BLaER1 treated with 17β-estradiol and CSF1 and Interleukin-3, amounts not matched to agents 10 nM and 100 nM (cell line): ENCODE data around the gene NLGN2.

Experiments
- H3K27ac ChIP-seq, 11 experiments: shearing (Covaris generic); formaldehyde crosslinking; 2 replicates each; pipeline ENCODE4 v1.8.1; 2022
- H3K27me3 ChIP-seq, 11 experiments: shearing (Covaris generic); formaldehyde crosslinking; 2 replicates each; pipeline ENCODE4 v1.8.1; 2022
- H3K36me3 ChIP-seq, 11 experiments: shearing (Covaris generic); formaldehyde crosslinking; 2 replicates each; pipeline ENCODE4 v1.8.1; 2022
- H3K4me1 ChIP-seq, 10 experiments: shearing (Covaris generic); formaldehyde crosslinking; 2 replicates each; pipeline ENCODE4 v1.8.1; 2022
- H3K4me2 ChIP-seq, 11 experiments: shearing (Covaris generic); formaldehyde crosslinking; 2 replicates each; pipeline ENCODE4 v1.8.1; 2022
- H3K4me3 ChIP-seq, 10 experiments: shearing (Covaris generic); formaldehyde crosslinking; 2 replicates each; pipeline ENCODE4 v1.8.1; 2022
- H3K9ac ChIP-seq, 11 experiments: shearing (Covaris generic); formaldehyde crosslinking; 2 replicates each; pipeline ENCODE4 v1.8.1; 2022
- H3K9me3 ChIP-seq, 11 experiments: shearing (Covaris generic); formaldehyde crosslinking; replicated peaks in 1 of 11; 2 replicates each; pipeline ENCODE4 v1.8.1; 2022
- H4K20me1 ChIP-seq, 11 experiments: shearing (Covaris generic); formaldehyde crosslinking; 2 replicates each; pipeline ENCODE4 v1.8.1; 2022
- Cebpa-rat ChIP-seq, 11 experiments: shearing (Covaris generic); IDR thresholded peaks; 2 replicates each; pipeline ENCODE4 v1.8.1; 2022

Gene NLGN2

GRCh38 chr17:7407082-7407481, 563 bp upstream of the NLGN2 start:
- Histone ChIP-seq H3K9me3 (no peaks in the 10 kb centered on the region), H3K4me2 (0 out of 22 replicates have a peak overlapping the region, but pooled peaks of 3 of the 11 experiments have one; percentile 4 to 11 (median 7)), H3K4me1 (peaks cover 19 to 38% (median 31%) of the 10 kb centered on the region in 10 experiments), H3K9ac (no peak overlapping the region), H3K27ac (no peak overlapping the region), H3K36me3 (peaks cover 0 to 30% (median 18%) of the 10 kb centered on the region in 11 experiments; a peak in 14 of 22 replicates), H4K20me1 (peaks cover 0 to 12% (median 0%) of the 10 kb centered on the region in 11 experiments; a peak in 2 of 22 replicates), H3K27me3 (no peaks in the 10 kb centered on the region), H3K4me3 (no peak overlapping the region)
- no peak for TF ChIP-seq Cebpa-rat (IDR thresholded peaks at IDR 0.05)

- H3K27ac ChIP-seq = no peak overlapping the region
- no peak for TF ChIP-seq Cebpa-rat (IDR thresholded peaks at IDR 0.05)
These were observed 645 bp downstream of the NLGN2 start for GRCh38 chr17:7408252-7408727.

GRCh38 chr17:7408863-7409262, 1.2 kb downstream of the NLGN2 start:
- H3K4me1 ChIP-seq = peaks cover 17 to 40% (median 35%) of the 10 kb centered on the region in 10 experiments
- H3K27ac ChIP-seq = no peak overlapping the region
- H4K20me1 ChIP-seq = peaks cover 0 to 6% (median 0%) of the 10 kb centered on the region in 11 experiments; a peak in 2 of 22 replicates
- no peaks in the 10 kb centered on the region for H3K27me3 ChIP-seq
- H3K9me3 ChIP-seq = no peaks in the 10 kb centered on the region
- H3K4me3 ChIP-seq = no peak overlapping the region
- TF ChIP-seq Cebpa-rat (IDR thresholded peaks at IDR 0.05) = no peak
- H3K4me2 ChIP-seq = no peak overlapping the region
- peaks cover 0 to 30% (median 18%) of the 10 kb centered on the region in 11 experiments; a peak in 14 of 22 replicates for H3K36me3 ChIP-seq
- H3K9ac ChIP-seq = no peak overlapping the region

More at GRCh38 chr17:7408252-7408727, 645 bp downstream of the NLGN2 start:
- Histone ChIP-seq H4K20me1 (peaks cover 0 to 6% (median 0%) of the 10 kb centered on the region in 11 experiments; a peak in 2 of 22 replicates), H3K9me3 (no peaks in the 10 kb centered on the region), H3K4me3 (no peak overlapping the region), H3K9ac (no peak overlapping the region), H3K27me3 (no peaks in the 10 kb centered on the region), H3K36me3 (peaks cover 0 to 30% (median 18%) of the 10 kb centered on the region in 11 experiments; a peak in 14 of 22 replicates), H3K4me1 (peaks cover 11 to 34% (median 29%) of the 10 kb centered on the region in 10 experiments), H3K4me2 (no peak overlapping the region)

GRCh38 chr17:7409716-7410115, 2.1 kb downstream of the NLGN2 start:
- no peaks in the 10 kb centered on the region for H3K27me3 ChIP-seq
- H3K4me3 ChIP-seq = no peak overlapping the region
- no peak overlapping the region for H3K9ac ChIP-seq
- H3K4me2 ChIP-seq = no peak overlapping the region
- H3K9me3 ChIP-seq = no peaks in the 10 kb centered on the region
- H3K36me3 ChIP-seq = peaks cover under 1 to 34% (median 19%) of the 10 kb centered on the region in 11 experiments; a peak in 15 of 22 replicates
- TF ChIP-seq Cebpa-rat (IDR thresholded peaks at IDR 0.05) = no peak
- peaks cover 0 to 6% (median 0%) of the 10 kb centered on the region in 11 experiments; a peak in 2 of 22 replicates for H4K20me1 ChIP-seq
- H3K27ac ChIP-seq = no peak overlapping the region
- peaks cover 17 to 42% (median 37%) of the 10 kb centered on the region in 10 experiments for H3K4me1 ChIP-seq

- Histone ChIP-seq H3K36me3 (peaks cover 4 to 45% (median 29%) of the 10 kb centered on the region in 11 experiments; a peak in 18 of 22 replicates), H3K9ac (no peak overlapping the region), H3K4me1 (peaks cover 11 to 33% (median 28%) of the 10 kb centered on the region in 10 experiments; a peak in 19 of 20 replicates), H3K27me3 (no peaks in the 10 kb centered on the region), H3K9me3 (no peaks in the 10 kb centered on the region), H4K20me1 (peaks cover 0 to 6% (median 0%) of the 10 kb centered on the region in 11 experiments; a peak in 3 of 22 replicates), H3K4me3 (no peak overlapping the region), H3K27ac (no peak overlapping the region), H3K4me2 (no peak overlapping the region)
- TF ChIP-seq Cebpa-rat (IDR thresholded peaks at IDR 0.05) = no peak
These were observed 3.2 kb downstream of the NLGN2 start for GRCh38 chr17:7410634-7411426.

GRCh38 chr17:7411427-7411750, 3.7 kb downstream of the NLGN2 start:
- H3K4me3 ChIP-seq = no peak overlapping the region
- TF ChIP-seq Cebpa-rat (IDR thresholded peaks at IDR 0.05) = no peak
- peaks cover 10 to 27% (median 23%) of the 10 kb centered on the region in 10 experiments; a peak in 18 of 20 replicates for H3K4me1 ChIP-seq
- no peaks in the 10 kb centered on the region for H3K27me3 ChIP-seq
- no peak overlapping the region for H3K4me2 ChIP-seq
- no peak overlapping the region for H3K27ac ChIP-seq
- H4K20me1 ChIP-seq = peaks cover 0 to 6% (median 0%) of the 10 kb centered on the region in 11 experiments; a peak in 3 of 22 replicates
- no peak overlapping the region for H3K9ac ChIP-seq
- peaks cover 4 to 46% (median 30%) of the 10 kb centered on the region in 11 experiments; a peak in 18 of 22 replicates for H3K36me3 ChIP-seq
- no peaks in the 10 kb centered on the region for H3K9me3 ChIP-seq

GRCh38 chr17:7413346-7413985, 5.8 kb downstream of the NLGN2 start:
- H3K4me2 ChIP-seq = peak overlapping the region; percentile 27 to 83 (median 70); a peak in 19 of 22 replicates

GRCh38 chr17:7414837-7415236, 7.2 kb downstream of the NLGN2 start:
- H3K9ac ChIP-seq = no peak overlapping the region
- H3K4me1 ChIP-seq = peaks cover 10 to 20% (median 16%) of the 10 kb centered on the region in 10 experiments; a peak in 18 of 20 replicates
- H3K9me3 ChIP-seq = no peaks in the 10 kb centered on the region
- TF ChIP-seq Cebpa-rat (IDR thresholded peaks at IDR 0.05) = no peak
- peaks cover 0 to 11% (median 0%) of the 10 kb centered on the region in 11 experiments; a peak in 2 of 22 replicates for H4K20me1 ChIP-seq
- peaks cover 4 to 41% (median 25%) of the 10 kb centered on the region in 11 experiments; a peak in 20 of 22 replicates for H3K36me3 ChIP-seq
- no peak overlapping the region for H3K4me3 ChIP-seq
- H3K27me3 ChIP-seq = no peaks in the 10 kb centered on the region
- H3K27ac ChIP-seq = no peak overlapping the region
- H3K4me2 ChIP-seq = no peak overlapping the region

More at GRCh38 chr17:7413346-7413985, 5.8 kb downstream of the NLGN2 start:
- no peaks in the 10 kb centered on the region for H3K27me3 ChIP-seq
- no peak for TF ChIP-seq Cebpa-rat (IDR thresholded peaks at IDR 0.05)
- H3K9me3 ChIP-seq = no peaks in the 10 kb centered on the region
- H3K9ac ChIP-seq = peak overlapping the region in 7 of 11 experiments; percentile 22 to 64 (median 52); a peak in 13 of 22 replicates
- H4K20me1 ChIP-seq = peaks cover 0 to 11% (median 0%) of the 10 kb centered on the region in 11 experiments; a peak in 2 of 22 replicates
- peaks cover 4 to 53% (median 39%) of the 10 kb centered on the region in 11 experiments; a peak in 20 of 22 replicates for H3K36me3 ChIP-seq
- H3K27ac ChIP-seq = peak overlapping the region in 8 of 11 experiments; percentile 13 to 60 (median 48); a peak in 12 of 22 replicates
- no peak overlapping the region for H3K4me3 ChIP-seq
- H3K4me1 ChIP-seq = peaks cover 10 to 20% (median 16%) of the 10 kb centered on the region in 10 experiments; a peak in 18 of 20 replicates
